HG03460 (cell line): ENCODE data around the gene NIF3L1.

Source experiments
- ATAC-seq: cut with Tn5 transposase; IDR thresholded peaks from one replicate; pipeline ENCODE4 v1.9.1; 2021; ENCODE audit not compliant: unreplicated experiment

The NIF3L1 gene

GRCh38 chr2:200888704-200889625 lies at the start of gene NIF3L1, which contains the start of gene PPIL3:
Gene NIF3L1 (plus strand): TSS chr2:200889371. CDS start chr2:200891944, 2,573 bp downstream.
Gene PPIL3 (minus strand): TSS chr2:200889077. CDS start chr2:200887615, 1,462 bp downstream.
- peak; percentile 88 for ATAC-seq

GRCh38 chr2:200839513-200839912 lies 49.7 kb upstream of the NIF3L1 start:
- no peak for ATAC-seq

GRCh38 chr2:200843993-200844948 lies 44.9 kb upstream of the NIF3L1 start:
- ATAC-seq, result no peak

- ATAC-seq, result no peak
Observed at GRCh38 chr2:200845194-200845593, 44.0 kb upstream of the NIF3L1 start.

- ATAC-seq, result no peak
Observed at GRCh38 chr2:200845669-200846325, 43.4 kb upstream of the NIF3L1 start.

- ATAC-seq, result no peak
Observed at GRCh38 chr2:200847269-200847668, 41.9 kb upstream of the NIF3L1 start.

GRCh38 chr2:200847939-200848338 lies 41.2 kb upstream of the NIF3L1 start:
- ATAC-seq, result no peak

GRCh38 chr2:200850512-200851256 lies 38.5 kb upstream of the NIF3L1 start:
- no peak for ATAC-seq

GRCh38 chr2:200851398-200852248 lies 37.5 kb upstream of the NIF3L1 start:
- no peak for ATAC-seq

GRCh38 chr2:200852605-200853004 lies 36.6 kb upstream of the NIF3L1 start:
- ATAC-seq, result no peak

- ATAC-seq, result no peak
Observed at GRCh38 chr2:200856806-200857205, 32.4 kb upstream of the NIF3L1 start.

- no peak for ATAC-seq
Observed at GRCh38 chr2:200860092-200860795, 28.9 kb upstream of the NIF3L1 start.

GRCh38 chr2:200861617-200862155 lies 27.5 kb upstream of the NIF3L1 start:
- ATAC-seq, result no peak

- ATAC-seq, result no peak
Observed at GRCh38 chr2:200862532-200863000, 26.6 kb upstream of the NIF3L1 start.

GRCh38 chr2:200863782-200864175 lies 25.4 kb upstream of the NIF3L1 start:
- ATAC-seq, result peak; percentile 6

- peak; percentile 83 for ATAC-seq
Observed at GRCh38 chr2:200864176-200865034, 24.8 kb upstream of the NIF3L1 start, which contains the start of gene CLK1. Gene CLK1 (minus strand): TSS chr2:200864658. CDS start chr2:200861862, 2,796 bp downstream.

- no peak for ATAC-seq
Observed at GRCh38 chr2:200869014-200869413, 20.2 kb upstream of the NIF3L1 start.
